ENCODE results near the gene PHKB.
"Not testable (repeated sequence)": the region's sequence is repeated elsewhere in the genome, so short reads cannot be mapped to it uniquely, and the experiment has no call there.

The PHKB gene

GRCh38 chr16:47676635-47677177 is 215.6 kb downstream of the PHKB start:
- no peak for DNase-seq (ENCODE audit: low read depth in 2 of 2)

GRCh38 chr16:47681571-47681970 is 220.4 kb downstream of the PHKB start:
- DNase-seq (ENCODE audit: low read depth in 2 of 2): not testable (repeated sequence)

GRCh38 chr16:47687694-47688093 is 226.6 kb downstream of the PHKB start:
- no peak for DNase-seq (ENCODE audit: low read depth in 2 of 2)

GRCh38 chr16:47693226-47693625 is 232.1 kb downstream of the PHKB start:
- no peak for DNase-seq (ENCODE audit: low read depth in 2 of 2)

GRCh38 chr16:47694543-47694942 is 233.4 kb downstream of the PHKB start:
- DNase-seq (ENCODE audit: low read depth in 2 of 2): no peak

GRCh38 chr16:47695756-47696155 is 234.6 kb downstream of the PHKB start:
- no peak for DNase-seq (ENCODE audit: low read depth in 2 of 2)

GRCh38 chr16:47697826-47698225 is 236.7 kb downstream of the PHKB start:
- no peak for DNase-seq (ENCODE audit: low read depth in 2 of 2)

- DNase-seq (ENCODE audit: low read depth in 2 of 2): no peak
Observed at GRCh38 chr16:47699106-47699505, 238.0 kb downstream of the PHKB start.

- no peak for DNase-seq (ENCODE audit: low read depth in 2 of 2)
Observed at GRCh38 chr16:47700857-47701587, 239.9 kb downstream of the PHKB start.

GRCh38 chr16:47705266-47705665 is 244.1 kb downstream of the PHKB start:
- DNase-seq (ENCODE audit: low read depth in 2 of 2): no peak

- no peak for DNase-seq (ENCODE audit: low read depth in 2 of 2)
Observed at GRCh38 chr16:47711809-47712208, 250.7 kb downstream of the PHKB start.

GRCh38 chr16:47712276-47713224 is 251.4 kb downstream of the PHKB start:
- DNase-seq (ENCODE audit: low read depth in 2 of 2): no peak

GRCh38 chr16:47713225-47713595 is 252.1 kb downstream of the PHKB start:
- DNase-seq (ENCODE audit: low read depth in 2 of 2): no peak

- no peak for DNase-seq (ENCODE audit: low read depth in 2 of 2)
Observed at GRCh38 chr16:47715442-47716083, 254.4 kb downstream of the PHKB start.

GRCh38 chr16:47716571-47716970 is 255.4 kb downstream of the PHKB start:
- DNase-seq (ENCODE audit: low read depth in 2 of 2): no peak

GRCh38 chr16:47719713-47720112 is 258.6 kb downstream of the PHKB start:
- no peak for DNase-seq (ENCODE audit: low read depth in 2 of 2)

GRCh38 chr16:47721006-47721637 is 260.0 kb downstream of the PHKB start:
- no peak for DNase-seq (ENCODE audit: low read depth in 2 of 2)

- DNase-seq (ENCODE audit: low read depth in 2 of 2): no peak
Observed at GRCh38 chr16:47722046-47722445, 260.9 kb downstream of the PHKB start.

GRCh38 chr16:47724115-47724785 is 263.1 kb downstream of the PHKB start:
- no peak for DNase-seq (ENCODE audit: low read depth in 2 of 2)

GRCh38 chr16:47725188-47725695 is 264.1 kb downstream of the PHKB start:
- no peak for DNase-seq (ENCODE audit: low read depth in 2 of 2)
